Mesothelial cell of epicardium (in vitro differentiated cells): ENCODE measurements around the gene CDR2. TPM values are rescaled to one million over a fixed set of nuclear protein-coding genes. Genes with fewer than 3 reads are reported as not detected.

Experiments used
- DNase-seq, 2 experiments: peaks; one replicate each; pipeline ENCODE4 v3.0.0; 2021; ENCODE audit warnings: low spot score in 2 of 2; ENCODE audit not compliant: unreplicated experiment in 2 of 2
- H3K27ac Mint-ChIP-seq: 2 replicates; pipeline ENCODE4 v1.8.0; 2021; ENCODE audit warnings: mixed read lengths
- H3K27me3 Mint-ChIP-seq: 2 replicates; pipeline ENCODE4 v1.8.0; 2021; ENCODE audit warnings: low read depth, mixed read lengths
- H3K36me3 Mint-ChIP-seq: 2 replicates; pipeline ENCODE4 v1.8.0; 2021; ENCODE audit warnings: mixed read lengths
- H3K4me1 Mint-ChIP-seq: 2 replicates; pipeline ENCODE4 v1.8.0; 2021; ENCODE audit warnings: mixed read lengths
- H3K4me3 Mint-ChIP-seq: 2 replicates; pipeline ENCODE4 v1.8.0; 2021; ENCODE audit warnings: mild to moderate bottlenecking, moderate library complexity, mixed read lengths
- H3K9me3 Mint-ChIP-seq: 2 replicates; pipeline ENCODE4 v1.8.0; 2021; ENCODE audit warnings: mixed read lengths
- CTCF ChIP-seq: fragments of 200-600 bp; sonication (generic); IDR thresholded peaks from one replicate; pipeline ENCODE4 v1.5.0; 2021; ENCODE audit warnings: antibody characterized with exemption; ENCODE audit not compliant: unreplicated experiment
- total RNA-seq: library from RNA; stranded (reverse); gene quantifications from 3 replicates; pipeline ENCODE4 v1.2.1, GENCODE V29; 2021

Gene CDR2
- total RNA-seq, 1 donor from 2014 or later, result 33.0 TPM

DNA sequence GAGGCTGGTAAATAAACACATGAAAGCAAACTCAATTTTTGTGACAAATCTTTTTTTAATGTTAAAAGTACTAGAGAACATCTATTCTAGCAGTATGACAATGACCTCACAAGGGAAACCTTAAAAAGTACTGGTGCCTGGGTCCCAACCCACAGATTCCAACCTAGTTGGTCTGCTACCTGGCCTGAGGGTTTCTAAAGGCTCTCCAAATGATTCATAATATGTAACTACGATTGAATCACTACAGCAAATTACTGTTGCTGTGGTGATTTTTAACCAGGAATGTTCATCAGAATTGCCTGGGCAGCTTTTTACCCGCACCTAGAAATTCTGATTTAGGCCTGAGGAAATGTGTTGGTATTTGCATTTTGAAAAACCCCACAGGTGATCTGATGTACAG lies 26.1 kb downstream of the CDR2 start:
- H3K27me3 Mint-ChIP-seq, result no peaks in the 10 kb centered on the region
- DNase-seq, result no peak
- peaks cover 7% of the 10 kb centered on the region for H3K4me1 Mint-ChIP-seq
- peaks cover 39% of the 10 kb centered on the region for H3K36me3 Mint-ChIP-seq
- no peak overlapping the region for H3K4me3 Mint-ChIP-seq
- no peak for TF ChIP-seq CTCF
- peaks cover 4% of the 10 kb centered on the region for H3K9me3 Mint-ChIP-seq
- no peak overlapping the region for H3K27ac Mint-ChIP-seq

GRCh38 chr16:22347100-22347820 lies 27.2 kb downstream of the CDR2 start:
- H3K27me3 Mint-ChIP-seq, result no peaks in the 10 kb centered on the region
- peaks cover 46% of the 10 kb centered on the region for H3K36me3 Mint-ChIP-seq
- H3K4me3 Mint-ChIP-seq, result no peak overlapping the region
- H3K9me3 Mint-ChIP-seq, result peaks cover 11% of the 10 kb centered on the region
- TF ChIP-seq CTCF, result no peak
- H3K4me1 Mint-ChIP-seq, result no peaks in the 10 kb centered on the region
- H3K27ac Mint-ChIP-seq, result no peak overlapping the region
- no peak for DNase-seq

DNA sequence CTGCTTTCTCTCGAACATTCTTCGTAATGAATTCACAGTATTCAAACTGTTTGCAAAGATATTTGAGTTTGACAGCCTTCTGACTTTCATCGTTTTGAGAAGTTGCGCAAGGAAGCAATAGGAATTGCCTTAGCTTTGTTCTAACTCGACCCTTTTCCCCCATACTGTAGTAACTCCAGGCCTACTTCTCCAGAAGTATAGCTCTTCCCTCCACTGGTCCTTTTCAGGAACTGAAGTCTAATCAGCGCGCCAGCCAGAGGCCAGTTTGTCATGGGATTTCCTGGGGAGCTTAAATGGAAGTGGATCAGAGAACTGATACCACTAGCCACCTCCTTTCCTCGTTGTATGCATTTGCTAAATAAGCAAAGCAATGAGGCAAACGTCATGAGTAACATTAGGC lies 27.9 kb downstream of the CDR2 start:
- peaks cover 50% of the 10 kb centered on the region for H3K36me3 Mint-ChIP-seq
- peaks cover 18% of the 10 kb centered on the region for H3K9me3 Mint-ChIP-seq

GRCh38 chr16:22342082-22342481 lies 32.3 kb downstream of the CDR2 start:
- H3K9me3 Mint-ChIP-seq, result peaks cover 51% of the 10 kb centered on the region
- no peaks in the 10 kb centered on the region for H3K4me1 Mint-ChIP-seq
- no peak for TF ChIP-seq CTCF
- no peak overlapping the region for H3K27ac Mint-ChIP-seq
- H3K4me3 Mint-ChIP-seq, result no peak overlapping the region
- DNase-seq, result no peak
- no peaks in the 10 kb centered on the region for H3K27me3 Mint-ChIP-seq
- H3K36me3 Mint-ChIP-seq, result peaks cover 55% of the 10 kb centered on the region

More for the DNA sequence above, 27.9 kb downstream of the CDR2 start:
- TF ChIP-seq CTCF, result no peak
- Mint-ChIP-seq H3K4me3 (no peak overlapping the region), H3K27ac (no peak overlapping the region), H3K27me3 (no peaks in the 10 kb centered on the region), H3K4me1 (no peaks in the 10 kb centered on the region)
- no peak for DNase-seq

DNA sequence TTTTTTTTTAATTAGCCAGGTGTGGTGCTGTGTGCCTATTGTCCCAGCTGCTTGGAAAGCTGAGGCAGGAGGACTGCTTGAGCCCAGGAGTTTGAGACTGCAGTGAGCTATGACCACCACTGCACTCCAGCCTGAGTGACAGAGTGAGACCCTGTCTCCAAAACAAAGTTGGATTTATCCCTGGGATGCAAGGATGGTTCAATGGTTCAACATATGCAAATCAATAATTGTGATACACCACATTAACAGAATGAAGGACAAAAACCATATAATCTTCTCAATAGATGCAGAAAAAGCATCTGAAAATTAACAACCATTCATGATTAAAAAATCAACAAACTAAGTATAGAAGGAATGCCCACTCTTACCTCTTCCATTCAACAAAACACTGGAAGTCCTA lies 33.5 kb downstream of the CDR2 start:
- H3K27ac Mint-ChIP-seq, result no peak overlapping the region
- no peak for DNase-seq
- no peaks in the 10 kb centered on the region for H3K4me1 Mint-ChIP-seq
- H3K36me3 Mint-ChIP-seq, result peaks cover 60% of the 10 kb centered on the region
- no peaks in the 10 kb centered on the region for H3K27me3 Mint-ChIP-seq
- TF ChIP-seq CTCF, result no peak
- H3K4me3 Mint-ChIP-seq, result no peak overlapping the region
- H3K9me3 Mint-ChIP-seq, result peaks cover 62% of the 10 kb centered on the region
